ENCODE measurements around the gene TC2N.
A peak's percentile ranks its signal among the peaks of the same experiment; 100 is the strongest.
"Not testable (repeated sequence)": the region's sequence is repeated elsewhere in the genome, so short reads cannot be mapped to it uniquely, and the experiment has no call there.

Gene TC2N

GRCh38 chr14:91870001-91870400, 2.7 kb upstream of the TC2N start:
- peak in 2 of 3 experiments; percentile 44 to 58 for DNase-seq (ENCODE audit: low read depth in 3 of 3)

- no peak for DNase-seq (ENCODE audit: low read depth in 3 of 3)
Observed at GRCh38 chr14:91869556-91869955, 2.2 kb upstream of the TC2N start.

GRCh38 chr14:91866511-91867295, 633 bp downstream of the TC2N start:
- DNase-seq (ENCODE audit: low read depth in 3 of 3) = no peak

GRCh38 chr14:91866061-91866460, 1.3 kb downstream of the TC2N start:
- DNase-seq (ENCODE audit: low read depth in 3 of 3) = no peak

- DNase-seq (ENCODE audit: low read depth in 3 of 3) = no peak
Observed at GRCh38 chr14:91862417-91862816, 4.9 kb downstream of the TC2N start.

- DNase-seq (ENCODE audit: low read depth in 3 of 3) = no peak
Observed at GRCh38 chr14:91861091-91861490, 6.2 kb downstream of the TC2N start.

- no peak for DNase-seq (ENCODE audit: low read depth in 3 of 3)
Observed at GRCh38 chr14:91860238-91860637, 7.1 kb downstream of the TC2N start.

GRCh38 chr14:91858536-91859275, 8.6 kb downstream of the TC2N start:
- no peak for DNase-seq (ENCODE audit: low read depth in 3 of 3)

GRCh38 chr14:91857614-91858013, 9.7 kb downstream of the TC2N start:
- DNase-seq (ENCODE audit: low read depth in 3 of 3) = no peak

- no peak for DNase-seq (ENCODE audit: low read depth in 3 of 3)
Observed at GRCh38 chr14:91854327-91854934, 12.9 kb downstream of the TC2N start.

GRCh38 chr14:91851563-91851962, 15.8 kb downstream of the TC2N start:
- no peak for DNase-seq (ENCODE audit: low read depth in 3 of 3)

GRCh38 chr14:91848504-91849001, 18.8 kb downstream of the TC2N start:
- no peak for DNase-seq (ENCODE audit: low read depth in 3 of 3)

- no peak for DNase-seq (ENCODE audit: low read depth in 3 of 3)
Observed at GRCh38 chr14:91847693-91848092, 19.6 kb downstream of the TC2N start.

- DNase-seq (ENCODE audit: low read depth in 3 of 3) = no peak
Observed at GRCh38 chr14:91845652-91846051, 21.7 kb downstream of the TC2N start.

GRCh38 chr14:91845056-91845455, 22.3 kb downstream of the TC2N start:
- not testable (repeated sequence) for DNase-seq (ENCODE audit: low read depth in 3 of 3)

GRCh38 chr14:91844029-91844428, 23.3 kb downstream of the TC2N start:
- no peak for DNase-seq (ENCODE audit: low read depth in 3 of 3)

- no peak for DNase-seq (ENCODE audit: low read depth in 3 of 3)
Observed at GRCh38 chr14:91843437-91843836, 23.9 kb downstream of the TC2N start.

GRCh38 chr14:91841065-91841464, 26.3 kb downstream of the TC2N start:
- no peak for DNase-seq (ENCODE audit: low read depth in 3 of 3)

- DNase-seq (ENCODE audit: low read depth in 3 of 3) = no peak
Observed at GRCh38 chr14:91839749-91840148, 27.6 kb downstream of the TC2N start.

- DNase-seq (ENCODE audit: low read depth in 3 of 3) = no peak
Observed at GRCh38 chr14:91837076-91837475, 30.3 kb downstream of the TC2N start.

GRCh38 chr14:91835920-91836843, 31.2 kb downstream of the TC2N start:
- DNase-seq (ENCODE audit: low read depth in 3 of 3) = peak; percentile 86 to 92 (median 89)
